Fibroblast of villous mesenchyme (primary cell): ENCODE measurements around the gene HOMER2. TPM values are rescaled to one million over a fixed set of nuclear protein-coding genes. Genes with fewer than 3 reads are reported as not detected.

ENCODE experiments used
- DNase-seq: peaks from one replicate; pipeline ENCODE4 v3.0.0-alpha.2; 2010; ENCODE audit warnings: low read depth
- H3K4me3 ChIP-seq: 2 replicates; pipeline ENCODE4 v1.5.1; 2011; ENCODE audit warnings: low read depth, mild to moderate bottlenecking, low read length
- CTCF ChIP-seq: IDR thresholded peaks from 2 replicates; pipeline ENCODE4 v1.5.1; 2012; ENCODE audit warnings: low read depth, mild to moderate bottlenecking, low read length; ENCODE audit not compliant: insufficient read depth
- total RNA-seq: library from RNA; depleted of rRNA; stranded (reverse); fragments of >200 nt; gene quantifications from 2 replicates; pipeline ENCODE4 v1.2.3, GENCODE V29; 2012

The HOMER2 gene
- total RNA-seq, 1 donor, result 1.3 TPM

DNA sequence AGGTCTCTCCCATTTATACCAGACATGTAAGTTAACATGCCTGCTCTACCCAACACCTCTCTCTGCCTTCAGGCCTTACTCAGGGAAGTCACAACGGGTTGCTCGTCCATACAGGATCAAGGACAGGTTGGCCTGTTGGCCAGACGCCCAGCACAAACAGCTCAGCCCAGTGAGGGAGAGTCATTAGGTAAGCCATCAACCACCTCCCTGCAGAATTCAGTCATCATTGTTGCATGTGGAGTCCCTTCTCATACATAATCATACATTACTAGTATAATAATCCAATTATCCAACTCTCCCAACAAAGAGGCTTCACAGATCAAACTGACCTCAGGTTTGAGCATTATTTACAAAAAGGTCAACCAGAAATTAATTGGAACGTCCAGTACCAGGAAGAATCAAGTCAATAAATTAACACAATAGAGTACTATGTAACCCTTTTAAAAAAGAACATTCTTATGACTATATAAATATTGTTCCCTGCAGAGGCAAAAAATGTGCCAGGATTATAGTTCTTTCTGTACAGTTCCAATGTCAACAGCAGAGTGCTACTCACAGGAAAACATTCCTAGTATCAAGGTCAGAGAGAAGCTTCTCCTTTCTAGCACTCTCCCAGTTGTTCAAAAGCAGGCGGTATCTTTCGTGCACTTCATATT, 33.2 kb downstream of the HOMER2 start:
- no peak for TF ChIP-seq CTCF
- no peak overlapping the region for H3K4me3 ChIP-seq
- no peak for DNase-seq

- DNase-seq, result no peak
- no peak overlapping the region for H3K4me3 ChIP-seq
- TF ChIP-seq CTCF, result no peak
Observed at GRCh38 chr15:82918607-82919230, 33.8 kb downstream of the HOMER2 start.

- TF ChIP-seq CTCF, result no peak
- H3K4me3 ChIP-seq, result no peak overlapping the region
- no peak for DNase-seq
Observed at GRCh38 chr15:82918162-82918561, 34.4 kb downstream of the HOMER2 start.

DNA sequence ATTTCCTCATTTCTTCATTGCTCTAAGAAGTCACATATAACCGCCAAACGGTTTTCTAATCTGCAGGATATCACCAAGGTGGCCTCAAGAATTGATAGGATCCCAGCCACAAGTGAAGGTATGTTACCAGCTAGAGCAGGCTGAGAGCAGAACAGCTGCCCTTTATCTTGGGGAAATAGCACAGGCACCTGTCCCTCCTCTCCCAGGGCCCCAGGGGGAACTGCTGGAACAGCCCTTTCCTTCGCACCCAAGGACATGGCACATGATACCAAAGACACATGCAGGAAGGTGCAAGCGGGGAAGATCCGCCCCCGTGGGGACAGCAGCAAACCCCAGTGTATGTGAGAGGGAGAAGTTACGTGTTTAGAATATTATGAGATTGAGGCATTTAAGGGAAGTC, 35.3 kb downstream of the HOMER2 start:
- no peak for TF ChIP-seq CTCF
- DNase-seq, result no peak
- no peak overlapping the region for H3K4me3 ChIP-seq

- no peak for DNase-seq
- TF ChIP-seq CTCF, result no peak
- no peak overlapping the region for H3K4me3 ChIP-seq
Observed at GRCh38 chr15:82916161-82916952, 36.2 kb downstream of the HOMER2 start.

- no peak for TF ChIP-seq CTCF
- no peak overlapping the region for H3K4me3 ChIP-seq
- no peak for DNase-seq
Observed at GRCh38 chr15:82914396-82914795, 38.1 kb downstream of the HOMER2 start.
